Effector CD4-positive, alpha-beta T cell (primary cell): Measurements from ENCODE around the gene KRTAP9-7.

Experiments
- DNase-seq: peaks from one replicate; pipeline ENCODE4 v3.0.0-alpha.2; 2020

The KRTAP9-7 gene

GRCh38 chr17:41271858-41272257 is 3.6 kb upstream of the KRTAP9-7 start:
- DNase-seq: no peak

- no peak for DNase-seq
These were observed 2.9 kb downstream of the KRTAP9-7 start for GRCh38 chr17:41278176-41278955.

- DNase-seq: no peak
These were observed 8.5 kb downstream of the KRTAP9-7 start for GRCh38 chr17:41284043-41284442.

- no peak for DNase-seq
These were observed 9.0 kb downstream of the KRTAP9-7 start for GRCh38 chr17:41284546-41284945.

GRCh38 chr17:41287050-41287449 is 11.6 kb downstream of the KRTAP9-7 start:
- DNase-seq: no peak

- DNase-seq: no peak
These were observed 18.5 kb downstream of the KRTAP9-7 start for GRCh38 chr17:41294016-41294415.

- no peak for DNase-seq
These were observed 21.3 kb downstream of the KRTAP9-7 start for GRCh38 chr17:41296846-41297245.

GRCh38 chr17:41298458-41299135 is 23.1 kb downstream of the KRTAP9-7 start:
- DNase-seq: no peak

- no peak for DNase-seq
These were observed 25.8 kb downstream of the KRTAP9-7 start for GRCh38 chr17:41301204-41301790.

GRCh38 chr17:41301916-41302901 is 26.7 kb downstream of the KRTAP9-7 start, which contains the start of gene KRTAP29-1:
Gene KRTAP29-1, minus strand, starts transcription at chr17:41302851. Its CDS starts 0 bp downstream, at chr17:41302851.
- DNase-seq: no peak

- DNase-seq: no peak
These were observed 27.5 kb downstream of the KRTAP9-7 start for GRCh38 chr17:41302981-41303380.

GRCh38 chr17:41304091-41304490 is 28.6 kb downstream of the KRTAP9-7 start:
- no peak for DNase-seq

GRCh38 chr17:41307647-41308046 is 32.1 kb downstream of the KRTAP9-7 start:
- DNase-seq: no peak

- peak; percentile 76 for DNase-seq
These were observed 32.9 kb downstream of the KRTAP9-7 start for GRCh38 chr17:41308251-41308917.

- peak; percentile 44 for DNase-seq
These were observed 33.4 kb downstream of the KRTAP9-7 start, which contains the start of gene KRTAP16-1 for GRCh38 chr17:41308918-41309359. Gene KRTAP16-1, minus strand, starts transcription at chr17:41309309. Its CDS starts 56 bp downstream, at chr17:41309253.

- DNase-seq: no peak
These were observed 35.6 kb downstream of the KRTAP9-7 start for GRCh38 chr17:41311111-41311510.

GRCh38 chr17:41315204-41315794 is 39.8 kb downstream of the KRTAP9-7 start, which contains the start of gene KRTAP17-1:
Gene KRTAP17-1, minus strand, starts transcription at chr17:41315710. Its CDS starts 60 bp downstream, at chr17:41315650.
- no peak for DNase-seq

GRCh38 chr17:41315814-41316445 is 40.4 kb downstream of the KRTAP9-7 start:
- no peak for DNase-seq

- DNase-seq: no peak
These were observed 42.7 kb downstream of the KRTAP9-7 start for GRCh38 chr17:41318231-41318630.

- no peak for DNase-seq
These were observed 46.8 kb downstream of the KRTAP9-7 start for GRCh38 chr17:41322094-41322902.
